ENCODE measurements around the gene CISTR. TPM values are rescaled to one million over a fixed set of nuclear protein-coding genes. Genes with fewer than 3 reads are reported as not detected.
A peak's percentile ranks its signal among the peaks of the same experiment; 100 is the strongest.

The CISTR gene
- total and polyA plus RNA-seq, 11 donors, result 0.24 to 4.4 (median 2.2) TPM; not detected in 1

DNA sequence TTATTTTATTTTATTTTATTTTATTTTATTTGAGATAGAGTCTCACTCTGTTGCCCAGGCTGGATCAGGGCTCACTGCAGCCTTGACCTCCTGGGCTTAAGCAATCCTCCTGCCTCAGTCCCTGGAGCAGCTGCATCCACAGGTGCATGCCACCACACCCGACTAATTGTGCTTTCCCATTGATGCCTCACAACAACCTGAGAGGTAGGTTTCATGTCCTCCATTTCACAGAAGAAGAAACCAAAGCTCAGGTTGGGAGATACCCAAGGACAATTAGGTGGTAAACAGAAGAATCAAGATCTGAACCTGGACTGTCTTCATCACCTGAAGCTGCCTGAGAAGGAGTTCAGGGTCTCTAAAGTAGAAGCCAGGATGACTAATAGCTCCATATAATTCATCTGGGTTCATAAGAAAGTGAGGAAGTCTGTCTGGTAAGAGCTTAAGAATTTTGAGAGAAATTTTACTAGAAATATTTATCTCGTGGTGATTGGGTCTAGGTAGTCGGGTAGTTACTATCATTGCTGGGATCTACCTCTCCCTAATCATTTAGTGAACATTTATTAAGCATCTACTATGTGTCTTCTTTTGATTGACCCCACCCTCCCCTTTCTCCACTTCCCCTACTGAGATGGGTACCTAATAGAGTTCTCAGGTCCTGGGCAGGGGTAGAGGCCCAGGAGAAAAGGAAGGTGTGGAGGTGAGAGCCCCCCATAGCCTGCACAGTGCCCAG is 52.7 kb downstream of the CISTR start:
- H3K4me3 ChIP-seq, result no peak overlapping the region
- no peaks in the 10 kb centered on the region for H3K36me3 ChIP-seq
- intact Hi-C loops (cut with DNase I), result no loop called here
- 61 to 64% (median 62%) methylated on average over 3 of the region's 3 CpGs for WGBS, 4 donors
- no peak for TF ChIP-seq POLR2A (IDR thresholded peaks at IDR 0.05)
- TF ChIP-seq, protein P1, sequence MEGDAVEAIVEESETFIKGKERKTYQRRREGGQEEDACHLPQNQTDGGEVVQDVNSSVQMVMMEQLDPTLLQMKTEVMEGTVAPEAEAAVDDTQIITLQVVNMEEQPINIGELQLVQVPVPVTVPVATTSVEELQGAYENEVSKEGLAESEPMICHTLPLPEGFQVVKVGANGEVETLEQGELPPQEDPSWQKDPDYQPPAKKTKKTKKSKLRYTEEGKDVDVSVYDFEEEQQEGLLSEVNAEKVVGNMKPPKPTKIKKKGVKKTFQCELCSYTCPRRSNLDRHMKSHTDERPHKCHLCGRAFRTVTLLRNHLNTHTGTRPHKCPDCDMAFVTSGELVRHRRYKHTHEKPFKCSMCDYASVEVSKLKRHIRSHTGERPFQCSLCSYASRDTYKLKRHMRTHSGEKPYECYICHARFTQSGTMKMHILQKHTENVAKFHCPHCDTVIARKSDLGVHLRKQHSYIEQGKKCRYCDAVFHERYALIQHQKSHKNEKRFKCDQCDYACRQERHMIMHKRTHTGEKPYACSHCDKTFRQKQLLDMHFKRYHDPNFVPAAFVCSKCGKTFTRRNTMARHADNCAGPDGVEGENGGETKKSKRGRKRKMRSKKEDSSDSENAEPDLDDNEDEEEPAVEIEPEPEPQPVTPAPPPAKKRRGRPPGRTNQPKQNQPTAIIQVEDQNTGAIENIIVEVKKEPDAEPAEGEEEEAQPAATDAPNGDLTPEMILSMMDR (IDR thresholded peaks at IDR 0.05), result no peak
- no peaks in the 10 kb centered on the region for H3K9me3 ChIP-seq
- H3K27me3 ChIP-seq, result peaks cover 17 to 87% (median 45%) of the 10 kb centered on the region in 9 donors
- ATAC-seq (no peak), DNase-seq (no peak)
- peaks cover 0 to 23% (median 14%) of the 10 kb centered on the region in 12 donors for H3K4me1 ChIP-seq
- no peak overlapping the region for H3K27ac ChIP-seq

DNA sequence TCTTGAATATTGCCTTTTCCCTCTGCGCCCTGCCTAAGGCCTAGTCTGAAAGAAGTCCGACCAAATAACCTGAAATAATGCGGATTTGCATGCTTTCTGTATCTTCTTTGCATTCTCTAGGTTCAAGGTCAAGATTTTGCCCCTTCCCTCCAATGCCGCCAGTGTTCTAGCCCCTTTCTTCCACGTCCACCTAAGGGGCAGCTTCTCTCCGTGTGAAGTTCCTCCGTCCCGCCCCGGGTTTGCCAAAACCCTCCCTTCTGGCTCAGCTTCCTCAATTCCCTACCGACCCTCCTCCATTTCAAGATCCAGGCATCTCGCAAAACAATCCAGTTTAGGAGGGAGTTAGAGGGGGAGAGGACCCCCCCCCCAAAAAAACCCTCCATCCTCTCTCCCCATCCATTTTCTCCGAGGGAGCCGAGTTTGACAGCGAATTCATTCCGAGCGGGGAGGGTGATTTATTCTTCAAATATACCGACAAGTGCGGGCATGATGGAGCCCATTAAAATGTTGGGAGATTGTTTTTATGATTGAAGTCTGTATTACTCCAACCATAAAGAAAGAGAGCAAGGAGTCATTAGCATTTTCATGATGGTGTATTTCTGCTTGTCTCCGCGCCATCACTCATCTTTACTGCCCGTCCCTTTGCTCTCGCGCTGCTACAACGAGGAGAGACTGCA is 55.0 kb downstream of the CISTR start:
- peaks cover 0 to 23% (median 14%) of the 10 kb centered on the region in 12 donors for H3K4me1 ChIP-seq
- H3K9me3 ChIP-seq, result no peaks in the 10 kb centered on the region
- no peak for TF ChIP-seq POLR2A (IDR thresholded peaks at IDR 0.05)
- TF ChIP-seq, protein P1 (IDR thresholded peaks at IDR 0.05), result no peak
- no peak for DNase-seq
- H3K36me3 ChIP-seq, result no peaks in the 10 kb centered on the region
- intact Hi-C loops (cut with DNase I), result no loop called here
- ATAC-seq, result peak in 2 of 4 donors; percentile 9 to 19
- H3K27me3 ChIP-seq, result peaks cover 17 to 92% (median 47%) of the 10 kb centered on the region in 9 donors
- 25 to 38% (median 30%) methylated on average over 24 of the region's 24 CpGs for WGBS, 4 donors
- no peak overlapping the region for H3K27ac ChIP-seq
- peak overlapping the region in 10 of 12 donors; percentile 4 to 53 (median 38) for H3K4me3 ChIP-seq

Other genes starting within 250 kb of the CISTR start
- gene NPFF, start 244.5 kb downstream of the CISTR start, total RNA-seq, result not detected
- gene NPFF, start 244.5 kb downstream of the CISTR start, polyA plus RNA-seq, result not detected
- 10 to 100 TPM; 21.1 to 43.2 (median 32.0) TPM for gene ATF7, start 125.6 kb downstream of the CISTR start, total RNA-seq
- gene ATF7, start 125.6 kb downstream of the CISTR start, polyA plus RNA-seq, result 10 to 100 TPM; 20.0 to 21.3 TPM
- 100 to 1,000 TPM; 392 to 753 (median 520) TPM for gene ATP5MC2, start 75.9 kb downstream of the CISTR start, total RNA-seq
- gene ATP5MC2, start 75.9 kb downstream of the CISTR start, polyA plus RNA-seq, result 100 to 1,000 TPM; 598 to 748 TPM
- gene CALCOCO1, start 24.5 kb downstream of the CISTR start, total RNA-seq, result 100 to 1,000 TPM; 183 to 352 (median 205) TPM
- gene CALCOCO1, start 24.5 kb downstream of the CISTR start, polyA plus RNA-seq, result 100 to 1,000 TPM in 1 of 2 donors, 10 to 100 TPM in 1; 86.7 to 178 TPM
- gene HOXC13, start 186.9 kb upstream of the CISTR start, total RNA-seq, result not detected
- not detected for gene HOXC13, start 186.9 kb upstream of the CISTR start, polyA plus RNA-seq
- not detected for gene HOXC12, start 202.9 kb upstream of the CISTR start, total RNA-seq
- gene HOXC12, start 202.9 kb upstream of the CISTR start, polyA plus RNA-seq, result not detected
- gene HOXC11, start 221.1 kb upstream of the CISTR start, total RNA-seq, result not detected
- gene HOXC11, start 221.1 kb upstream of the CISTR start, polyA plus RNA-seq, result not detected
- not detected for gene HOTAIR, start 223.0 kb upstream of the CISTR start, total RNA-seq
- not detected for gene HOTAIR, start 223.0 kb upstream of the CISTR start, polyA plus RNA-seq
- not detected for gene HOXC10, start 233.2 kb upstream of the CISTR start, total RNA-seq
- gene HOXC10, start 233.2 kb upstream of the CISTR start, polyA plus RNA-seq, result not detected
- gene HOXC9, start 248.2 kb upstream of the CISTR start, total RNA-seq, result not detected
- not detected for gene HOXC9, start 248.2 kb upstream of the CISTR start, polyA plus RNA-seq

Measured in heart left ventricle (tissue), 16 donors.